Pulmonary artery endothelial cell (primary cell): Measurements from ENCODE around the gene LARP4. TPM values are rescaled to one million over a fixed set of nuclear protein-coding genes. Genes with fewer than 3 reads are reported as not detected.

Source experiments
- DNase-seq: peaks from one replicate; pipeline ENCODE4 v3.0.0-alpha.2; 2011; ENCODE audit warnings: low read depth, low spot score
- total RNA-seq: library from RNA; depleted of rRNA; stranded (reverse); fragments of >200 nt; gene quantifications from 2 replicates; pipeline ENCODE4 v1.2.3, GENCODE V29; 2014

Gene LARP4
- total RNA-seq, 1 donor from 2014 or later = 41.4 TPM

GRCh38 chr12:50523772-50524171 is 123.1 kb downstream of the LARP4 start:
- DNase-seq = no peak

- DNase-seq = no peak
Observed at GRCh38 chr12:50524621-50525020, 123.9 kb downstream of the LARP4 start.

GRCh38 chr12:50525422-50525821 is 124.7 kb downstream of the LARP4 start:
- DNase-seq = no peak

- DNase-seq = no peak
Observed at GRCh38 chr12:50527359-50527726, 126.7 kb downstream of the LARP4 start.

- no peak for DNase-seq
Observed at GRCh38 chr12:50528800-50529199, 128.1 kb downstream of the LARP4 start.

- DNase-seq = no peak
Observed at GRCh38 chr12:50529345-50529744, 128.7 kb downstream of the LARP4 start.

Other genes with a start within 250 kb of the LARP4 start
- 44.1 and 49.5 TPM in 2 replicates for gene CERS5, start 233.5 kb upstream of the LARP4 start, total RNA-seq
- 75.4 and 82.8 TPM in 2 replicates for gene LIMA1, start 117.4 kb upstream of the LARP4 start, total RNA-seq
- gene FAM186A, start 4.3 kb upstream of the LARP4 start, total RNA-seq = under 0.01 TPM in 1 of 2 replicates, not detected in the other
- gene DIP2B, start 104.1 kb downstream of the LARP4 start, total RNA-seq = 29.6 and 37.5 TPM in 2 replicates